Esophagus muscularis mucosa (tissue), 3 donors: ENCODE data around the gene DCAF10.

Experiments used
- CTCF ChIP-seq, 3 experiments: fragments of 200-600 bp in 2 of 3; fragments of 450-650 bp in 1 of 3; sonication (generic) in 2 of 3; IDR thresholded peaks; one replicate each; pipeline ENCODE4 v1.5.1; 2017 to 2019; ENCODE audit warnings: antibody characterized with exemption in 3 of 3, mild to moderate bottlenecking in 2 of 3, moderate library complexity in 1 of 3
- POLR2A ChIP-seq: fragments of 450-650 bp; IDR thresholded peaks from one replicate; pipeline ENCODE4 v1.6.1; 2017; ENCODE audit warnings: antibody characterized with exemption, moderate library complexity, mild to moderate bottlenecking, low read depth
- POLR2AphosphoS5 ChIP-seq, 2 donors: sonication (generic); formaldehyde crosslinking; IDR thresholded peaks; one replicate each; pipeline ENCODE4 v1.6.1; 2017; ENCODE audit warnings: antibody characterized with exemption in 2 of 2

- TF ChIP-seq CTCF (IDR thresholded peaks at IDR 0.05): no peak
- no peak for TF ChIP-seq POLR2A
- TF ChIP-seq POLR2AphosphoS5 (IDR thresholded peaks at IDR 0.05): no peak
Observed at GRCh38 chr9:37902796-37903646, 102.4 kb downstream of the DCAF10 start.
